Neural cell (in vitro differentiated cells): Measurements from ENCODE around the gene ZDHHC7. TPM values are rescaled to one million over a fixed set of nuclear protein-coding genes. Genes with fewer than 3 reads are reported as not detected.

Experiments used
- H2AFZ ChIP-seq: fragments of 200-600, 300-800 bp; sonication (generic), shearing (Covaris generic); 2 replicates; pipeline ENCODE4 v1.6.0; 2014; ENCODE audit warnings: low read depth, mild to moderate bottlenecking, antibody characterized with exemption, low read length, moderate library complexity
- H3F3A ChIP-seq: fragments of 200-600 bp; shearing (Covaris generic); 2 replicates; pipeline ENCODE4 v1.6.1; 2016; ENCODE audit warnings: mild to moderate bottlenecking, moderate library complexity, mixed read lengths, antibody characterized with exemption, low read length; ENCODE audit not compliant: insufficient read depth, poor library complexity, severe bottlenecking
- H3K27ac ChIP-seq: fragments of 200-600, 300-800 bp; sonication (generic), shearing (Covaris generic); 2 replicates; pipeline ENCODE4 v1.5.1; 2014; ENCODE audit warnings: mild to moderate bottlenecking, low read length, moderate library complexity
- H3K27me3 ChIP-seq: fragments of 300-800, 200-600 bp; sonication (generic), shearing (Covaris generic); 2 replicates; pipeline ENCODE4 v1.6.0; 2014; ENCODE audit warnings: mild to moderate bottlenecking, low read depth, low read length, moderate library complexity; ENCODE audit not compliant: insufficient read depth
- H3K36me3 ChIP-seq: fragments of 300-800, 200-600 bp; sonication (generic), shearing (Covaris generic); 2 replicates; pipeline ENCODE4 v1.5.1; 2014; ENCODE audit warnings: mild to moderate bottlenecking, antibody characterized with exemption, low read length, moderate library complexity; ENCODE audit not compliant: insufficient read depth
- H3K4me2 ChIP-seq: fragments of 300-800, 200-600 bp; sonication (generic), shearing (Covaris generic); 2 replicates; pipeline ENCODE4 v1.6.0; 2014; ENCODE audit warnings: mild to moderate bottlenecking, low read length
- H3K4me3 ChIP-seq: fragments of 300-800, 200-600 bp; sonication (generic), shearing (Covaris generic); 2 replicates; pipeline ENCODE4 v1.5.1; 2014; ENCODE audit warnings: mild to moderate bottlenecking, low read length, moderate library complexity
- H3K79me2 ChIP-seq: fragments of 200-600 bp; shearing (Covaris generic); replicated peaks from 2 replicates; pipeline ENCODE4 v1.6.0; 2014; ENCODE audit warnings: mild to moderate bottlenecking, low read length, moderate library complexity; ENCODE audit not compliant: insufficient read depth
- H3K9ac ChIP-seq: fragments of 300-800, 200-600 bp; sonication (generic), shearing (Covaris generic); 2 replicates; pipeline ENCODE4 v1.6.1; 2016; ENCODE audit warnings: mild to moderate bottlenecking, low read length, mixed read lengths
- H3K9me2 ChIP-seq: fragments of 200-600 bp; shearing (Covaris generic); 2 replicates; pipeline ENCODE4 v1.6.1; 2016; ENCODE audit warnings: mild to moderate bottlenecking, low read length, mixed read lengths; ENCODE audit not compliant: insufficient read depth
- H3K9me3 ChIP-seq: fragments of 200-600, 300-800 bp; sonication (generic), shearing (Covaris generic); 2 replicates; pipeline ENCODE4 v1.6.1; 2016; ENCODE audit warnings: mild to moderate bottlenecking, mixed run types, low read length, moderate library complexity, mixed read lengths
- H4K20me1 ChIP-seq: fragments of 200-600 bp; shearing (Covaris generic); 2 replicates; pipeline ENCODE4 v1.6.1; 2016; ENCODE audit warnings: mild to moderate bottlenecking, mixed run types; ENCODE audit not compliant: insufficient read depth
- EP300 ChIP-seq: fragments of 450-650 bp; conservative IDR thresholded peaks from 2 replicates; pipeline ENCODE4 v1.6.1; 2014; ENCODE audit warnings: antibody characterized with exemption, mild to moderate bottlenecking, moderate library complexity; ENCODE audit not compliant: poor library complexity, severe bottlenecking
- EZH2 ChIP-seq: fragments of 200-600, 300-800 bp; shearing (Covaris generic), sonication (generic); IDR thresholded peaks from 2 replicates; pipeline ENCODE4 v1.6.1; 2014; ENCODE audit warnings: antibody characterized with exemption, low read length, borderline replicate concordance, mild to moderate bottlenecking; ENCODE audit not compliant: insufficient read depth, poor library complexity, severe bottlenecking
- MXI1 ChIP-seq: fragments of 450-650 bp; conservative IDR thresholded peaks from 2 replicates; pipeline ENCODE4 v1.6.1; 2014; ENCODE audit warnings: antibody characterized with exemption, mild to moderate bottlenecking; ENCODE audit not compliant: poor library complexity, severe bottlenecking
- POLR2AphosphoS5 ChIP-seq: IDR thresholded peaks from 2 replicates; pipeline ENCODE4 v1.6.1; 2012
- RAD21 ChIP-seq: fragments of 450-650 bp; conservative IDR thresholded peaks from 2 replicates; pipeline ENCODE4 v1.6.1; 2014; ENCODE audit warnings: antibody characterized with exemption, mild to moderate bottlenecking, moderate library complexity
- SMC3 ChIP-seq: fragments of 450-650 bp; conservative IDR thresholded peaks from 2 replicates; pipeline ENCODE4 v1.6.1; 2014; ENCODE audit warnings: antibody characterized with exemption, mild to moderate bottlenecking, moderate library complexity; ENCODE audit not compliant: poor library complexity
- TAF1 ChIP-seq: IDR thresholded peaks from 2 replicates; pipeline ENCODE4 v1.6.1; 2012; ENCODE audit warnings: low read depth
- polyA plus RNA-seq: library from polyadenylated mRNA; depleted of rRNA; stranded (reverse); fragments of >200 nt; gene quantifications from 2 replicates; pipeline ENCODE4 v1.2.3, GENCODE V29; 2014
- TF ChIP-seq, protein P1 (sequence below): fragments of 450-650 bp; IDR thresholded peaks from 2 replicates; pipeline ENCODE4 v1.5.1; 2014; ENCODE audit warnings: antibody characterized with exemption, mild to moderate bottlenecking, moderate library complexity; ENCODE audit not compliant: poor library complexity, severe bottlenecking
- TF ChIP-seq, protein P2 (sequence below): IDR thresholded peaks from 2 replicates; pipeline ENCODE4 v1.6.1; 2012; ENCODE audit warnings: borderline replicate concordance

ZDHHC7 gene
- polyA plus RNA-seq, 1 donor from 2014 or later = 33.8 TPM

DNA sequence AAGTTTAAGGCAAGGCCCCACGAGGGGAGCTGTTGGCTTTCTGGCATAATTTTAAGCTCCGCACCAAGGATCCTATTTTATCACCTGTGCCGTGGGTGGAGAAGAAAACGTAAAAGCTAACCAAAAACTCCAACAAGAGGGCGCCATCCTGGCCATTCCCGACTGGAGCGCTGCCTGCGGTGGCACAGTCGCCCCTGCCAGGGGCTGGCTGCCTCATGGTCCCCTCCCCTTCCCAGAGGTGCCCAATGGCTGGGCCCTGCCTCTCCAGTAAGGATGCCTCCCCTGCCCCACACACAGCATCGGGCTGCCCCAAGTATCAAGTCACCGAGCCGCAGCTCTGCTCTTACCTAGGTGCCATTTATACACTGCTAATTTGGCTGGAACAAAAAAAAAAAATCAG lies 36.3 kb downstream of the ZDHHC7 start:
- Histone ChIP-seq H3K9me2 (no peaks in the 10 kb centered on the region), H2AFZ (no peak overlapping the region), H3K9me3 (no peaks in the 10 kb centered on the region), H3K4me3 (no peak overlapping the region), H3K79me2 (no peaks in the 10 kb centered on the region), H3F3A (no peaks in the 10 kb centered on the region), H3K27ac (no peak overlapping the region), H3K4me2 (no peak overlapping the region), H4K20me1 (no peaks in the 10 kb centered on the region), H3K36me3 (no peaks in the 10 kb centered on the region), H3K9ac (no peak overlapping the region), H3K27me3 (no peaks in the 10 kb centered on the region)
- no peak for TF ChIP-seq SMC3
- TF ChIP-seq TAF1 = no peak
- TF ChIP-seq, protein P1, sequence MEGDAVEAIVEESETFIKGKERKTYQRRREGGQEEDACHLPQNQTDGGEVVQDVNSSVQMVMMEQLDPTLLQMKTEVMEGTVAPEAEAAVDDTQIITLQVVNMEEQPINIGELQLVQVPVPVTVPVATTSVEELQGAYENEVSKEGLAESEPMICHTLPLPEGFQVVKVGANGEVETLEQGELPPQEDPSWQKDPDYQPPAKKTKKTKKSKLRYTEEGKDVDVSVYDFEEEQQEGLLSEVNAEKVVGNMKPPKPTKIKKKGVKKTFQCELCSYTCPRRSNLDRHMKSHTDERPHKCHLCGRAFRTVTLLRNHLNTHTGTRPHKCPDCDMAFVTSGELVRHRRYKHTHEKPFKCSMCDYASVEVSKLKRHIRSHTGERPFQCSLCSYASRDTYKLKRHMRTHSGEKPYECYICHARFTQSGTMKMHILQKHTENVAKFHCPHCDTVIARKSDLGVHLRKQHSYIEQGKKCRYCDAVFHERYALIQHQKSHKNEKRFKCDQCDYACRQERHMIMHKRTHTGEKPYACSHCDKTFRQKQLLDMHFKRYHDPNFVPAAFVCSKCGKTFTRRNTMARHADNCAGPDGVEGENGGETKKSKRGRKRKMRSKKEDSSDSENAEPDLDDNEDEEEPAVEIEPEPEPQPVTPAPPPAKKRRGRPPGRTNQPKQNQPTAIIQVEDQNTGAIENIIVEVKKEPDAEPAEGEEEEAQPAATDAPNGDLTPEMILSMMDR = no peak
- no peak for TF ChIP-seq EP300

DNA sequence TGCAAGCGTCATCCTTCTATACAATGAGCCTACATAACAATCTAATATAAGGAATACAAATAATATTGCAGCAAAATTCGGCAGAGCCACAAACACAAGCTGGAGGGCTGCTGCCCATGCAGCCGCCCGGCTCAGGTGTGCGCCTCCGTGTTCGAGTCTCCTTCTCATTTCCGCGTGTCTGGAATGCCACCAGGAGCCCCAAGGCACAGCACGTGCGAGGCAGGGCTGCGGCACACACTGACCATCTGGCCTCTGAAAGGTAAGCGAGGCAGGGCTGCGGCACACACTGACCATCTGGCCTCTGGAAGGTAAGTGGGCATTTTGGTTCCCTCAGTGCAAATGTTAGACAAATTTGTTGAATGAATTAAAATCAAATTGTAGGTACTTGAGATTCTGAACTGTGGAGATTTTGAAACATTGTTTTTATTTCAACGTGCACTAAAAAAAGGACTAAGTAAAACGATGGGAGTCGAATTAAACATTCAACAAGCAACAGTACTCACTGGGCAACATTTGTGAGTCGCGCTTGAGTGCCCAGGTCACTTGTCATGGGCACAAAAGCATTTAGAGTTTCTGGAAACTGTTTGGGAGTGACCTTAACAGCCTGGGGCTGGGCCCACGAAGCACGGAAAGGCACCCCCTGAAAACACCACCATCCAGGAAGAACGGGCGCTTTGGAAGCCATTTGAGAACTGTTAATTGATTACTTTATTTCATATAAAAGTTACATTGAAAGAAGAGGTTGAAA lies 37.4 kb downstream of the ZDHHC7 start:
- Histone ChIP-seq H2AFZ (no peak overlapping the region), H3K9me2 (no peaks in the 10 kb centered on the region), H3K9me3 (no peaks in the 10 kb centered on the region), H3K4me3 (no peak overlapping the region), H3K36me3 (no peaks in the 10 kb centered on the region), H3K27ac (no peak overlapping the region), H3K79me2 (no peaks in the 10 kb centered on the region), H3F3A (no peaks in the 10 kb centered on the region), H3K9ac (no peak overlapping the region), H3K4me2 (no peak overlapping the region), H3K27me3 (no peaks in the 10 kb centered on the region), H4K20me1 (no peaks in the 10 kb centered on the region)
- no peak for TF ChIP-seq EP300
- no peak for TF ChIP-seq POLR2AphosphoS5
- no peak for TF ChIP-seq RAD21
- no peak for TF ChIP-seq EZH2
- no peak for TF ChIP-seq TAF1
- TF ChIP-seq MXI1 = no peak
- TF ChIP-seq SMC3 = no peak
- TF ChIP-seq, protein P1 = no peak
- TF ChIP-seq, protein P2, sequence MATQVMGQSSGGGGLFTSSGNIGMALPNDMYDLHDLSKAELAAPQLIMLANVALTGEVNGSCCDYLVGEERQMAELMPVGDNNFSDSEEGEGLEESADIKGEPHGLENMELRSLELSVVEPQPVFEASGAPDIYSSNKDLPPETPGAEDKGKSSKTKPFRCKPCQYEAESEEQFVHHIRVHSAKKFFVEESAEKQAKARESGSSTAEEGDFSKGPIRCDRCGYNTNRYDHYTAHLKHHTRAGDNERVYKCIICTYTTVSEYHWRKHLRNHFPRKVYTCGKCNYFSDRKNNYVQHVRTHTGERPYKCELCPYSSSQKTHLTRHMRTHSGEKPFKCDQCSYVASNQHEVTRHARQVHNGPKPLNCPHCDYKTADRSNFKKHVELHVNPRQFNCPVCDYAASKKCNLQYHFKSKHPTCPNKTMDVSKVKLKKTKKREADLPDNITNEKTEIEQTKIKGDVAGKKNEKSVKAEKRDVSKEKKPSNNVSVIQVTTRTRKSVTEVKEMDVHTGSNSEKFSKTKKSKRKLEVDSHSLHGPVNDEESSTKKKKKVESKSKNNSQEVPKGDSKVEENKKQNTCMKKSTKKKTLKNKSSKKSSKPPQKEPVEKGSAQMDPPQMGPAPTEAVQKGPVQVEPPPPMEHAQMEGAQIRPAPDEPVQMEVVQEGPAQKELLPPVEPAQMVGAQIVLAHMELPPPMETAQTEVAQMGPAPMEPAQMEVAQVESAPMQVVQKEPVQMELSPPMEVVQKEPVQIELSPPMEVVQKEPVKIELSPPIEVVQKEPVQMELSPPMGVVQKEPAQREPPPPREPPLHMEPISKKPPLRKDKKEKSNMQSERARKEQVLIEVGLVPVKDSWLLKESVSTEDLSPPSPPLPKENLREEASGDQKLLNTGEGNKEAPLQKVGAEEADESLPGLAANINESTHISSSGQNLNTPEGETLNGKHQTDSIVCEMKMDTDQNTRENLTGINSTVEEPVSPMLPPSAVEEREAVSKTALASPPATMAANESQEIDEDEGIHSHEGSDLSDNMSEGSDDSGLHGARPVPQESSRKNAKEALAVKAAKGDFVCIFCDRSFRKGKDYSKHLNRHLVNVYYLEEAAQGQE = no peak
